Hematopoietic multipotent progenitor cell treated with erythropoietin and hydrocortisone succinate and interleukin-3 and kit ligand, for 8 days (in vitro differentiated cells): Measurements from ENCODE around the gene PTPRK.

Experiments used
- DNase-seq: peaks from one replicate; pipeline ENCODE4 v3.0.0-alpha.2; 2015

Gene PTPRK

GRCh38 chr6:128240024-128240428 lies 280.4 kb downstream of the PTPRK start:
- DNase-seq = no peak

GRCh38 chr6:128239146-128239545 lies 281.3 kb downstream of the PTPRK start:
- no peak for DNase-seq

GRCh38 chr6:128238225-128238624 lies 282.2 kb downstream of the PTPRK start:
- DNase-seq = no peak

GRCh38 chr6:128235556-128235955 lies 284.8 kb downstream of the PTPRK start:
- no peak for DNase-seq

GRCh38 chr6:128233531-128233930 lies 286.9 kb downstream of the PTPRK start:
- no peak for DNase-seq

GRCh38 chr6:128230267-128230989 lies 290.0 kb downstream of the PTPRK start:
- no peak for DNase-seq

- no peak for DNase-seq
Measured at GRCh38 chr6:128225612-128226011, 294.8 kb downstream of the PTPRK start.

- DNase-seq = no peak
Measured at GRCh38 chr6:128216917-128217316, 303.5 kb downstream of the PTPRK start.

GRCh38 chr6:128209771-128210170 lies 310.6 kb downstream of the PTPRK start:
- no peak for DNase-seq

GRCh38 chr6:128208851-128209580 lies 311.4 kb downstream of the PTPRK start:
- DNase-seq = no peak

GRCh38 chr6:128208078-128208477 lies 312.3 kb downstream of the PTPRK start:
- DNase-seq = no peak

- no peak for DNase-seq
Measured at GRCh38 chr6:128206610-128207426, 313.6 kb downstream of the PTPRK start.

- no peak for DNase-seq
Measured at GRCh38 chr6:128204616-128205015, 315.8 kb downstream of the PTPRK start.

- no peak for DNase-seq
Measured at GRCh38 chr6:128202169-128202765, 318.1 kb downstream of the PTPRK start.

GRCh38 chr6:128200789-128201188 lies 319.6 kb downstream of the PTPRK start:
- no peak for DNase-seq

- no peak for DNase-seq
Measured at GRCh38 chr6:128199461-128199860, 320.9 kb downstream of the PTPRK start.

- no peak for DNase-seq
Measured at GRCh38 chr6:128192972-128193371, 327.4 kb downstream of the PTPRK start.

GRCh38 chr6:128188678-128189077 lies 331.7 kb downstream of the PTPRK start:
- no peak for DNase-seq

GRCh38 chr6:128186729-128187128 lies 333.7 kb downstream of the PTPRK start:
- DNase-seq = no peak

GRCh38 chr6:128179876-128180438 lies 340.4 kb downstream of the PTPRK start:
- no peak for DNase-seq

GRCh38 chr6:128174724-128175123 lies 345.7 kb downstream of the PTPRK start:
- DNase-seq = no peak

- no peak for DNase-seq
Measured at GRCh38 chr6:128172752-128173682, 347.4 kb downstream of the PTPRK start.
